ENCODE results near the gene PLSCR2. TPM values are rescaled to one million over a fixed set of nuclear protein-coding genes. Genes with fewer than 3 reads are reported as not detected.

Gene PLSCR2
- total and polyA plus RNA-seq, 9 of the 15 experiments (the other 6 are each of a cell fraction or from before 2014, with no cell fraction given): 0.07 to 0.49 (median 0.25) TPM; not detected in 4

- TF ChIP-seq SNAPC5 (CRISPR knock-in tag; IDR thresholded peaks at IDR 0.05): no peak
- no peak for TF ChIP-seq RBM25 (IDR thresholded peaks at IDR 0.05; ENCODE audit: low read depth, low read length, severe bottlenecking)
- no peak for TF ChIP-seq CBX1 (IDR thresholded peaks at IDR 0.05; ENCODE audit: low read depth)
- TF ChIP-seq ATF1 (CRISPR knock-in tag; IDR thresholded peaks at IDR 0.05): no peak
- peak; percentile 43; the same call in 1 of the 2 replicates for TF ChIP-seq ATF1 (tag; IDR thresholded peaks at IDR 0.05)
- no peak for TF ChIP-seq MTA3 (IDR thresholded peaks at IDR 0.05; ENCODE audit: borderline replicate concordance)
- no peak for TF ChIP-seq POLR3G (IDR thresholded peaks at IDR 0.05; ENCODE audit: extremely low read depth, insufficient read length, insufficient replicate concordance)
- TF ChIP-seq DIDO1 (tag; IDR thresholded peaks at IDR 0.05; ENCODE audit: low read depth): no peak
- TF ChIP-seq MAFG (tag; conservative IDR thresholded peaks at IDR 0.05): no peak
- TF ChIP-seq ZNF3 (CRISPR knock-in tag; IDR thresholded peaks at IDR 0.05): no peak
- no peak for TF ChIP-seq RHOXF2B (CRISPR knock-in tag; conservative IDR thresholded peaks at IDR 0.05)
- TF ChIP-seq SRSF1 (IDR thresholded peaks at IDR 0.05; ENCODE audit: low read depth, low read length): no peak
- TF ChIP-seq HCFC1 (IDR thresholded peaks at IDR 0.05; ENCODE audit: low read depth, low read length): no peak
- peak; percentile 73; the same call in 1 of the 2 replicates for TF ChIP-seq CC2D1A (IDR thresholded peaks at IDR 0.05)
- peak; percentile 86 for TF ChIP-seq CTBP1 (IDR thresholded peaks at IDR 0.05; ENCODE audit: borderline replicate concordance)
- no peak for TF ChIP-seq ZNF133 (CRISPR knock-in tag; IDR thresholded peaks at IDR 0.05)
- TF ChIP-seq JUN (IDR thresholded peaks at IDR 0.05; ENCODE audit: borderline replicate concordance, low read depth, low read length): no peak
- TF ChIP-seq JUN (CRISPR knock-in tag; IDR thresholded peaks at IDR 0.05; ENCODE audit: borderline replicate concordance): no peak
- TF ChIP-seq RUNX1 (IDR thresholded peaks at IDR 0.05; ENCODE audit: low read depth): no peak
- peak; percentile 98 for TF ChIP-seq ARID1B (IDR thresholded peaks at IDR 0.05)
- TF ChIP-seq MXD1 (CRISPR knock-in tag; IDR thresholded peaks at IDR 0.05; ENCODE audit: borderline replicate concordance, poor library complexity, severe bottlenecking): no peak
- TF ChIP-seq ZHX1 (conservative IDR thresholded peaks at IDR 0.05; ENCODE audit: low read length): no peak
- TF ChIP-seq ZNF830 (CRISPR knock-in tag; IDR thresholded peaks at IDR 0.05): no peak
- no peak for TF ChIP-seq SIN3B (IDR thresholded peaks at IDR 0.05; ENCODE audit: low read depth)
- TF ChIP-seq E2F1 (CRISPR knock-in tag; IDR thresholded peaks at IDR 0.05): no peak
- peak; percentile 80 for TF ChIP-seq CREM (IDR thresholded peaks at IDR 0.05; ENCODE audit: low read depth)
- TF ChIP-seq EHMT2 (IDR thresholded peaks at IDR 0.05): no peak
- TF ChIP-seq FOXP1 (CRISPR knock-in tag; IDR thresholded peaks at IDR 0.05): no peak
These were observed 27.4 kb upstream of the PLSCR2 start (continued) for GRCh38 chr3:146496726-146497125.
